GM18951 (cell line): Measurements from ENCODE around the gene IL21R.

Experiments
- POLR2A ChIP-seq: IDR thresholded peaks from 4 replicates; pipeline ENCODE4 v1.6.1; 2011; ENCODE audit warnings: mild to moderate bottlenecking; ENCODE audit not compliant: insufficient read length, insufficient read depth; ENCODE audit errors: extremely low read depth
- in situ Hi-C: fragments of 300-500 bp; cut with MboI; formaldehyde crosslinking; loops from one replicate; pipeline ENCODE4 v1.12.0; 2022; ENCODE audit warnings: low sequenced_read_pairs, mixed read lengths, inconsistent platforms; ENCODE audit not compliant: unreplicated experiment

The IL21R gene

GRCh38 chr16:27401768-27402568, at the start of gene IL21R:
IL21R (plus strand) TSS chr16:27402174; CDS start chr16:27430072, 27,898 bp downstream.
- peak; percentile 95 for TF ChIP-seq POLR2A
- in situ Hi-C loops = no loop called here

- TF ChIP-seq POLR2A = no peak
- in situ Hi-C loops = no loop called here
Observed at GRCh38 chr16:27353853-27354252, 48.1 kb upstream of the IL21R start.

DNA sequence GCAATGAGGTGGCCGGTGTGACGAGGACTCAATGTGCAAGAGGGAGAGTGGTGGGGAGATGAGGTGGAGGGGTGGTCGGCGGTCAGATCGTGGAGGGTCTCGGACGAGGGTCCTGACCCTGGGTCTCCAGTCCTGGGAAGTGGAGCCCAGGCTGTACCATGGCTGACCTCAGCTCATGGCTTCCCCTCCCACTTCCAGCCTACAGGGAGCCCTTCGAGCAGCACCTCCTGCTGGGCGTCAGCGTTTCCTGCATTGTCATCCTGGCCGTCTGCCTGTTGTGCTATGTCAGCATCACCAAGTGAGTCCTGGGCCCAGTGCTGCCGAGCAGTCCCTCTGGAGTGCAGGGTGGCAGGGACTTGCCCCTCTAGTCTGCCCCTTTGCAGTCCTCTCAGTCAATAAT, 46.4 kb upstream of the IL21R start:
- in situ Hi-C loops = no loop called here
- no peak for TF ChIP-seq POLR2A

- in situ Hi-C loops = no loop called here
- TF ChIP-seq POLR2A = no peak
Observed at GRCh38 chr16:27356794-27357193, 45.2 kb upstream of the IL21R start.

DNA sequence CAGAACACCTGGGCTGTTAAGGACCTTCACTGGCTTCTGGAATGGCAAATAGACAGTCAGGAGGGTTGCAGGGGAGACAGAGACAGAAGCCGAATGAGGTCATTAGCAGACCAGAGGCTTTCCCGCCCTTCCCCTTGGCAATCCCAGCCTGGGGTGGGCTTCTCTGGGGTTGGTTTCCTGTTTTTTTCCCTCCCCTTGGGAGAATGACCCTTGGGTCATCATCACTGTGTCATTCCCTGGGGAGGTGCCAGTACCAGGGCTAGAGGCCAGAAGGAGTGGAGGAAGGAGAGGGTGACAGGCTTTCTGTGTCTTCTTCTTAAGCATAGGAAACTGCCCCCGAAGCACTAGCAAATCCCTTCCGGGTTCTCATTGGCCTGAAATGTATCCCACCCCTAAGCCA, 42.9 kb upstream of the IL21R start:
- in situ Hi-C loops = no loop called here
- TF ChIP-seq POLR2A = no peak

DNA sequence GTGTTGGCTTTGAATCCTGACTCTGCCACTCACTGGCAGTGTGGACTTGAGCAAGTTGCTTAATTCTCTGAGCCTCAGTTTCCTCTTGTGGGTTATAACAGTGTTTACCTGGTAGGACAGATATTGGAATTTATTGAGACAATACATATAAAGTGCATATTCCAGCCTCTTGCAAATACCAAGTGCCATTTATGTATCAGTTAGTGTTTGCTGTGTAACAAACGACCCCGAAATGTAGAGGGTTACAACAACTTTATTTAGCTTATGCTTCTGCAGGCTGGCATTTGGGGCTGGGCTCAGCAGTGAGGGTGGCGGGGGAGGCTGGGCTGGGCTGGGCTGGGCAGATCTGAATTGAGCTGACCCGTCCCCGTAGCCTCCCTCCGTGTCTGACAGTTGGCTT, 42.4 kb upstream of the IL21R start:
- no peak for TF ChIP-seq POLR2A
- in situ Hi-C loops = no loop called here

- in situ Hi-C loops = no loop called here
Observed at GRCh38 chr16:27361987-27362386, 40.0 kb upstream of the IL21R start.

DNA sequence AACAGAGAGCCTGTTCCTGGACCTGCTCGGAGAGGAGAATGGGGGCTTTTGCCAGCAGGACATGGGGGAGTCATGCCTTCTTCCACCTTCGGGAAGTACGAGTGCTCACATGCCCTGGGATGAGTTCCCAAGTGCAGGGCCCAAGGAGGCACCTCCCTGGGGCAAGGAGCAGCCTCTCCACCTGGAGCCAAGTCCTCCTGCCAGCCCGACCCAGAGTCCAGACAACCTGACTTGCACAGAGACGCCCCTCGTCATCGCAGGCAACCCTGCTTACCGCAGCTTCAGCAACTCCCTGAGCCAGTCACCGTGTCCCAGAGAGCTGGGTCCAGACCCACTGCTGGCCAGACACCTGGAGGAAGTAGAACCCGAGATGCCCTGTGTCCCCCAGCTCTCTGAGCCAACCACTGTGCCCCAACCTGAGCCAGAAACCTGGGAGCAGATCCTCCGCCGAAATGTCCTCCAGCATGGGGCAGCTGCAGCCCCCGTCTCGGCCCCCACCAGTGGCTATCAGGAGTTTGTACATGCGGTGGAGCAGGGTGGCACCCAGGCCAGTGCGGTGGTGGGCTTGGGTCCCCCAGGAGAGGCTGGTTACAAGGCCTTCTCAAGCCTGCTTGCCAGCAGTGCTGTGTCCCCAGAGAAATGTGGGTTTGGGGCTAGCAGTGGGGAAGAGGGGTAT, 39.3 kb upstream of the IL21R start:
- in situ Hi-C loops = no loop called here
- TF ChIP-seq POLR2A = no peak

More at GRCh38 chr16:27361987-27362386, 40.0 kb upstream of the IL21R start:
- no peak for TF ChIP-seq POLR2A

DNA sequence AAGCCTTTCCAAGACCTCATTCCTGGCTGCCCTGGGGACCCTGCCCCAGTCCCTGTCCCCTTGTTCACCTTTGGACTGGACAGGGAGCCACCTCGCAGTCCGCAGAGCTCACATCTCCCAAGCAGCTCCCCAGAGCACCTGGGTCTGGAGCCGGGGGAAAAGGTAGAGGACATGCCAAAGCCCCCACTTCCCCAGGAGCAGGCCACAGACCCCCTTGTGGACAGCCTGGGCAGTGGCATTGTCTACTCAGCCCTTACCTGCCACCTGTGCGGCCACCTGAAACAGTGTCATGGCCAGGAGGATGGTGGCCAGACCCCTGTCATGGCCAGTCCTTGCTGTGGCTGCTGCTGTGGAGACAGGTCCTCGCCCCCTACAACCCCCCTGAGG, 38.7 kb upstream of the IL21R start:
- no peak for TF ChIP-seq POLR2A
- in situ Hi-C loops = no loop called here

DNA sequence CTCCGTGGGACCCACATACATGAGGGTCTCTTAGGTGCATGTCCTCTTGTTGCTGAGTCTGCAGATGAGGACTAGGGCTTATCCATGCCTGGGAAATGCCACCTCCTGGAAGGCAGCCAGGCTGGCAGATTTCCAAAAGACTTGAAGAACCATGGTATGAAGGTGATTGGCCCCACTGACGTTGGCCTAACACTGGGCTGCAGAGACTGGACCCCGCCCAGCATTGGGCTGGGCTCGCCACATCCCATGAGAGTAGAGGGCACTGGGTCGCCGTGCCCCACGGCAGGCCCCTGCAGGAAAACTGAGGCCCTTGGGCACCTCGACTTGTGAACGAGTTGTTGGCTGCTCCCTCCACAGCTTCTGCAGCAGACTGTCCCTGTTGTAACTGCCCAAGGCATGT, 38.2 kb upstream of the IL21R start:
- in situ Hi-C loops = no loop called here
- no peak for TF ChIP-seq POLR2A

GRCh38 chr16:27364493-27365141, 37.4 kb upstream of the IL21R start:
- no peak for TF ChIP-seq POLR2A
- in situ Hi-C loops = no loop called here

GRCh38 chr16:27365142-27366089, 36.6 kb upstream of the IL21R start:
- in situ Hi-C loops = no loop called here
- TF ChIP-seq POLR2A = no peak
